ENCODE data around the gene TYMP.

DNA sequence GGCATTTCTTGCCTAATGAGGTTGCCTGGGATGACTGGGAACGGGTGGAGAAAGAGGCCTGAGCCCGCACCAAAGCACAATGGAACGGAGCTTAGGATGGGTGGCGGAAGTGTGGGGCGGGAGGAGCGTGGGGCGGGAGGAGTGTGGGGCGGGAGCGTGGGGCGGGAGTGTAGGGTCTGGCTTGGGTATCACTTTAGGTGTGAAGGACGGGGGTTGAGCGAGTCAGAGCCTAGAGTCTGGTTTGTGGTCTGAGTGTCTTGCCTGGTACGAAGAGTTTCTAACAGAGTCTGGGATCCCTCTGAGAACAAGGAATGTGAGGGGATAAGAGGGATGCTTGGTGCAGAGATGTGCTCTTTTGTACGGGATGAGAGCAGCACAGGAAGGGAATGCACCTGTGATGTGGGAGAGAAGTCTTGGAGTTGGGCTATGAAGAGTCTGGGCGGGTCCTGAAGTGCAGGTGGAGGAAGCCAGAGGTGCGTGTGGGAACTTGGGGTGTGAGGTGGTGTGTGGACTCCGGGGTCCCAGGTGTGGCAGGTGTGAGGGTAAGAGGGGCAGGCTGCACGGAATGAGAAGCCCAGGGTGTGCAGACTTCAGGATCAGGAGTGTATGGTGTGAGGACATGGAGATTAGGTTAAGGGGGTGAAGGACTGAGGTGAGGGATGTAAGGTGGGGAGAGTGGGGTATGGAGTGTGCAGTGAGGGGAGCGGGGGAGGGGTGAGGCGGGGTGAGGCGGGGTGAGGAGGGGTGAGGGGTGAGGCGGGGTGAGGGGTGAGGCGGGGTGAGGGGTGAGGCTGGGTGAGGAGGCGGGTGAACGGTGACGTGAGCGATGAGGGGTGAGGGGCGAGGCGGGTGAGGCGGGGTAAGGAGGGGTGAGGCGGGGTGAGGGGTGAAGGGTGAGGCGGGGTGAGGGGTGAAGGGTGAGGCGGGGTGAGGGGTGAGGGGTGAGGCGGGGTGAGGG lies 31.9 kb upstream of the TYMP start:
- no peak for TF ChIP-seq EZH2 (IDR thresholded peaks at IDR 0.05; ENCODE audit: low read length)
- TF ChIP-seq, protein P1, sequence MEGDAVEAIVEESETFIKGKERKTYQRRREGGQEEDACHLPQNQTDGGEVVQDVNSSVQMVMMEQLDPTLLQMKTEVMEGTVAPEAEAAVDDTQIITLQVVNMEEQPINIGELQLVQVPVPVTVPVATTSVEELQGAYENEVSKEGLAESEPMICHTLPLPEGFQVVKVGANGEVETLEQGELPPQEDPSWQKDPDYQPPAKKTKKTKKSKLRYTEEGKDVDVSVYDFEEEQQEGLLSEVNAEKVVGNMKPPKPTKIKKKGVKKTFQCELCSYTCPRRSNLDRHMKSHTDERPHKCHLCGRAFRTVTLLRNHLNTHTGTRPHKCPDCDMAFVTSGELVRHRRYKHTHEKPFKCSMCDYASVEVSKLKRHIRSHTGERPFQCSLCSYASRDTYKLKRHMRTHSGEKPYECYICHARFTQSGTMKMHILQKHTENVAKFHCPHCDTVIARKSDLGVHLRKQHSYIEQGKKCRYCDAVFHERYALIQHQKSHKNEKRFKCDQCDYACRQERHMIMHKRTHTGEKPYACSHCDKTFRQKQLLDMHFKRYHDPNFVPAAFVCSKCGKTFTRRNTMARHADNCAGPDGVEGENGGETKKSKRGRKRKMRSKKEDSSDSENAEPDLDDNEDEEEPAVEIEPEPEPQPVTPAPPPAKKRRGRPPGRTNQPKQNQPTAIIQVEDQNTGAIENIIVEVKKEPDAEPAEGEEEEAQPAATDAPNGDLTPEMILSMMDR (optimal IDR thresholded peaks at IDR 0.05 in 1 of 3, IDR thresholded peaks at IDR 0.05 in 1 of 3, conservative IDR thresholded peaks at IDR 0.05 in 1 of 3; ENCODE audit: extremely low read depth in 1 of 3, insufficient read depth in 2 of 3, low read length in 3 of 3), result no peak

Measured in keratinocyte (primary cell).